NCI-H82 (cell line): Measurements from ENCODE around the gene SH2D3A.
"Not testable (repeated sequence)": the region's sequence is repeated elsewhere in the genome, so short reads cannot be mapped to it uniquely, and the experiment has no call there.

ENCODE experiments used
- DNase-seq: peaks from one replicate; lab custom pipeline; 2025; lab: John Stamatoyannopoulos, UW

SH2D3A gene

DNA sequence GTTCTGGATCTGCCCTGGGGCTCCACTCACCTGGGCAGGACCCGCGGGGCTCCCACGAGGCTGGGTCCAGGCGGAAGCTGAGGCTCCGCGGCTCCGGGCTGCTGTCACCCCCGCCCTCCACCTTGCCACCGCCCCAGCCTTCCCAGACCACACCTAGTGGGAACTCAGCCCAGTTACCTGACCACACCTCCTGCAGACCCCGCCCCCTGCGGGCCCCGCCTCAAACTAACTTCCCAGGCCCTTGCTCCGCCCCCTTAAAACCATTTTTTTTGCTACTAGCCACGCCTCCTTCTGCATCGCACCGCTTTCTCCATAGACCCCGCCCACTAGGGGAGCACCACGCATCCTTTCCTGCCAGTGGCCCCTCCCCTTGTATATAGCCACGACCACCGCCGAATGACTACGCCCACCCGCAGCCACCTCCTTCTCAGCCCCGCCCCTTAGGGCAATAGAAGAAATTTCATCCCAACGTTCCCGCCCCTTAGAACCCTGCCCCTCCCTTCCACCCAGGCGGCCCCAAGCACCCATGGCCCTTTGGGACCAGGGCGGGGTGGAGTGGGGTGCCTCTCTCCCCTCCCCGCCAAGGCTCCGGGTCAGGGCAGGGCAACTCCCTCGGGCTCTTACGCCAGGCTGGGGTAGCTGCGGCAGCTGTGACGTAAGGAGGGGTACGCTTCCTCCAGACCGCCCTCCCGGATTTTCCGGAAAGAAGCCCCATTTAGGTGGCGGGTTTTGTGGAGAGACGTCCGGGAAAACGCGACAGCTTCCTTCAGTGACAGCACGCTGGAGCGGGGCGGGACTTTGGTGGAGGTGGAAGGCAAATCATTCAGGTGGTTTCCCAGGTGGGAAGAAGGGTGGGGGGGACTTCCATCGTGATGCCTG is at the start of gene SH2D3A:
Gene SH2D3A, minus strand, starts transcription at position 79 of the 879 bp plus-strand sequence. CDS start 3,687 bp downstream, outside the sequence.
- peak; percentile 78 for DNase-seq

DNA sequence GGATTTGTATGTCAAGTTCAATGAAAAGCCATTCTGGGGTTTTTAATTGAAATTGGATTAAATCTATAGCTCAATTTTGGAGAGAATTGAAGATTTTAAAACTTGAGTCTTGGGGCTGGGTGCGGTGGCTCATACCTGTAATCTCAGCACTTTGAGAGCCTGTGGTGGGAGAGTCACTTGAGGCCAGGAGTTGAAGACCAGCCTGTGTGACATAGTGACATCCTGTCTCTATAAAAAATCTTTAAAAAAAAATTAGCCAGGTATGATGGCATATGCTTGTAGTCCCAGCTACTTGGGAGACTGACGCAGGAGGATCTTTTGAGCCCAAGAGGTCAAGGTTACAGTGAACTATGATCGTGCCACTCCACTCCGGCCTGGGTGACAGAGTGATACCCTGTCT is 46.4 kb upstream of the SH2D3A start:
- no peak for DNase-seq

GRCh38 chr19:6812612-6813011 is 45.4 kb upstream of the SH2D3A start:
- no peak for DNase-seq

GRCh38 chr19:6811906-6812305 is 44.7 kb upstream of the SH2D3A start:
- DNase-seq: peak; percentile 54

DNA sequence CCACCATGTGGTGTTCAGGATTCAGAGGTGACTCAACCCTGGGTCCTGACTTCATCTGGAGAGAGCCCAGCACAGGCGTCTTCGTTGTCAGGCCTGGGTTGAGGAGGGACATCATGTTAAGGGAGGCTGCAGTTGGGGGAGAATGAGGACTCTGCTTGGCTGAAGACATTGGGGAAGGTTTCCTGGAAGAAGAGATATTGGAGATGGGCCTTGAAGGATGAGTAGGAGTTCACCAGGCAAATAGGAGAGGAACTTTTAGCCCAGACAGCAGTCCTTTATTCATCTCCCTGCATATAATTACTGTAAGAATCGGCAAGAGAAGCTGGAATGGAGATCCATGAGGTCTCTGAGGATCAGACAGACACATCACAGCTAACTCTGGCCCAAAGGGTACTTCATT is 44.1 kb upstream of the SH2D3A start:
- DNase-seq: no peak

DNA sequence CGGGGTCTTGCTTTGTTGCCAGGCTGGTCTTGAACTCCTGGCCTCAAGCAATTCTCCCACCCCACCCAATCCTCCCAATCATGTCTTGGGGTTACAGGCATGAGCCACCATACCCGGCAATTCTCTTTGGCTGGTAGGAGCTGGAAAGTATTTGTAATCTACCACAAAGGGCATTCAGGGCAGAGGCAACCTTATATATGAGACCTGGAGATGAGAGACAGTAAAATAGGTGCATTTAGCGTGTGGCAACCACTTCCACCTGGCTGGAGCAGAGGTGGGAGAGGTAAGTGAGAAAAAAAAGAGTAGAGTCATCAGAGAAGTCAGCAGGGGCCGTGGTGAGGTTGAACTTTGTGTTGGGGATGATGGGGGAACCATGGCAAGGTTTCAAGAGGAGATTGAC is 42.0 kb upstream of the SH2D3A start:
- no peak for DNase-seq

DNA sequence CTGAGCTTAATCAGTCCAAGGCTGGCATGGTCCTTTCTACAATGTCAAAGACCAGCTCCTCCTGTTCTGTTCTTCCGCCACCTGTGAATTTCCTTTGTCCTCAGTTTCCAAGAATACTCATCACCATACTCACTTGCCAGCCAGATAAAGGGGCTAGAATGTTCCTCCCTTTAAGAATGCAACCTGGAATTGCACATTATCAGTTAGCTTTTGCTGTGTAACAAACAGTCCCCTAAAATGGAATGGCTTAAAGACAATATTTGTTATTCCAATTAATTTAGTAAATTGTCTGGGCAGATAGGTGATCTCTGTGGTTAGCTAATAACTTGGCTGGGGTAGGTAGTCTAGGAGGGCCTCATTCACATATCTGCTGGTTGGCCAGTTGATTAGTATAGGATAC is 41.3 kb upstream of the SH2D3A start:
- no peak for DNase-seq

- DNase-seq: no peak
Observed at GRCh38 chr19:6807291-6807690, 40.1 kb upstream of the SH2D3A start.

DNA sequence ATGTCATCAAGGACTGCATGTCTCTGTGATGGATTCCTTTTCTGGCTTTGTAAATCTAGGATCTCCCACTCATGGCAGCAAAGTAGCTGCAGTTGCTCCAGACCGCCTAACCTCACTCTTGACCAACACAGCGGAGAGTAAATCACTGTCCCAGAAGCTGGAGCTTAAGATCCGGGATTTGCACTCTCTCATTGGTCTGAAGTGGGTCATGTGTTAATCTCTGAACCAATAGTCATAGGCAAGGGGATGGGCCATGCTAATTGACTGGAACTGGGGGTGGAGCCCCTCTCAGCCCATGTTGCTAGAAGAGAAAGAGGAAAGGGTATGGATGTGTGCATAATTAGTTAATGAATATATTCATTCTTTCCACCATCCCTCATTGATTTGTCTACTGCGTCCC is 39.3 kb upstream of the SH2D3A start:
- DNase-seq: no peak

GRCh38 chr19:6803036-6803404 is 35.8 kb upstream of the SH2D3A start:
- no peak for DNase-seq

DNA sequence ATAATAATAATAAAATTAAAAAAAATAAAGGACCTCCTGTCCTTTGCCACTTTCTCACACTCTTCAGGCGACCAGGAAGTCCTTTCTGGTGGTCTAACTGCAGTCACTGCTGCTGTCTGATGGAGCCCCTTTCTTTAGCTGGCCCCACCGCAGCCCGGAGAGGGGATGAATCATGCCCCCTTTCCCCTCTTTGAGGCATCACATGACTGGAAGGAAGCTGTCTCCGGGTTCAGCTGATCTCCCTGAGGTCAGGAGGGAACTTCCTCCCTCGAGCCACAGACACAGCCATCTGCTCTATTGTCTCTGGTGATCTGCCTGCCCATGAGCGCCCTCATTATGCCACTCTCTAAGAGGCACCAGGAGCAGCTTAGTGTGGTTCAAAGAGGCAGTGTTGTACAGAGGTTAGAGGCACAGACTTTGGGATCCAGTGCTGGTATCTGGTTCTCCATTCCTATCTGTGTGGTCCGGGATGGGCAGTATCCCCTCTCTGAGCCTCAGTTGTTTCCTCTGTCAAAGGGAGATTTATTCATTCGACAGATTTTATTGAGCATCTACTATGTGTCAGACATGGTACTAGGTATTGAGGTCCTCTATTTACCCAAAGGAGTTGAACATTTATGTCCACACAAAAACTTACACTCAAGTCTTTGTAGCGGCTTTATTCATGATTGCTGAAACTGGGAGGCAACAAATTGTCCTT is 35.3 kb upstream of the SH2D3A start:
- DNase-seq: no peak

- peak; percentile 23 for DNase-seq
Observed at GRCh38 chr19:6801485-6802086, 34.4 kb upstream of the SH2D3A start.

DNA sequence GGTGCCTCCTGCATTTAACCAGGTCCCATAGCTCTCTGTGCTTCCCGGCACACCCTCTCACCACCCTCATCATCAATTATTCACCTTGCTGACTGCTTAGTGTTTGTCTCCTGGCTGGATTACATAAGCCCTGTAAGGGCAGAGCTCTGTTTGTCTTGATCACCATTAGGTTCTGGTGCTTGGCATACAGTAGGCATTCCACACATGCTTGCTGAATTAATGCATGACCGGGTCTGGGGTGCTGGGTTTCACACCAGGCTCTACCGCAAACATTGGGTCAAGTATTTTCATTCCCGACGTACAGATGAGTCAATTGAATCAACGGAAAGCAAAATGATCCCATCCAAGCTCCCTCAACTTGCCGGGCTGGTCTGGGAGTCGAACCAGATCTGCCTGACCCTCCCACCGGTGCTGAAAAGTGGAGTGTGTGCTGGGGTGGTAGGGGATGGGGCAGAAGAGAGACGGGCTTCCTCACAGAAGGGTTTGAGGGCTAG is 33.8 kb upstream of the SH2D3A start:
- DNase-seq: no peak

DNA sequence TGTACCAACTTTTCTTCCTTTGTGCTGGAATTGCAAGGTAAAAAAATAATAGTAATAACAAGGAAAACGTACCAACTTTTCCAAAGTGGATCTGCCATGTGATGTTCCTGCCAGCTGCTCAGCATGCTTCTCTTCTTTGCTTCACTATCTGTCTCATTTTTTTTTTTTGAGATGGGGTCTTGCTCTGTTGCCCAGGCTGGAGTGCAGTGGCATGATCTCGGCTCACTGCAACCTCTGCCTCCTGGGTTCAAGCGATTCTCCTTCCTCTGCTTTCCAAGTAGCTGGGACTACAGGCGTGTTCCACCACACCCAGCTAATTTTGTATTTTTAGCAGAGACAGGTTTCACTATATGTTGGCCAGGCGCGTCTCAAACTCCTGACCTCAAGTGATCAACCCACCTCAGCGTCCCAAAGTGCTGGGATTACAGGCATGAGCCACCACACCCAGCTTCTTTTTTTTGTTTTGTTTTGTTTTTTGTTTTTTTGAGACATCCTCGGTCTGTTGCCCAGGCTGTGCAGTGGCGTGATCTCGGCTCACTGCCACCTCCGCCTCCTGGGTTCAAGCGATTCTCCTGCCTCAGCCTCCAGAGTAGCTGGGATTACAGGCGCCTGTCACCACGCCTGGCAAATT is 33.0 kb upstream of the SH2D3A start:
- DNase-seq: not testable (repeated sequence)

DNA sequence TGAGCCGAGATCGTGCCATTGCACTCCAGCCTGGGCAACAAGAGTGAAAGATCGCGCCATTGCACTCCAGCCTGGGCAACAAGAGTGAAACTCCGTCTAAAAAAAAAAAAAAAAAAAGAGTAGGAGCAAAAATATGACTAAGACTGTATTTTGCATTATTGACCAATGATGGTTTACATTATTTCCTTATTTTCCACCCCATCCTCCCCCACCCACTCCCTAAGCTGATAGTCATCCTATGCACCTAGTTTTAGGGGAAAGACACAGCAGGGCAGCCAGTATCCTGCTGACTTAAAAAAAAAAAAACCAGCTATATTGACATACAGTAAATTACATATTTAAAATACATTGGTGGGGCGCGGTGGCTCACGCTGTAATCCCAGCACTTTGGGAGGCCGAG is 30.4 kb upstream of the SH2D3A start:
- DNase-seq: no peak

DNA sequence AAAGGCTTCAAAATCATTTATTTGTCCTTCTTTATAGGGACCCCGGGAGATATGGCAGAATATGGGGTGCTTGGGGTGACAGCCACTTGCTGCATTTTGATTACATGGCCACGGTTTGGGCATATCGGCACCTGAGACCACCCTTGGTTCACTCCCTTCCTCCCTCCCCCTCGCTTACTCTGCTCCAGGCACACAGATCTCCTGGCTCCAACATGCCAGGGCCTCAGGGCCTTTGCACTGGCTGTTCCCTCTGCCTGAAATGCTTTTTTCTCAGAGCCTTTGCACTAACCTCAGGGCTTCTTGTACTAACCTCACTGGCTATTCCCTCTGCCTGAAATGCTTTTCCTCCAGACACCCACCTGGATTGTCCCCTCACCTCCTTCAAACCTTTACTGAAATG is 29.0 kb upstream of the SH2D3A start:
- DNase-seq: no peak

DNA sequence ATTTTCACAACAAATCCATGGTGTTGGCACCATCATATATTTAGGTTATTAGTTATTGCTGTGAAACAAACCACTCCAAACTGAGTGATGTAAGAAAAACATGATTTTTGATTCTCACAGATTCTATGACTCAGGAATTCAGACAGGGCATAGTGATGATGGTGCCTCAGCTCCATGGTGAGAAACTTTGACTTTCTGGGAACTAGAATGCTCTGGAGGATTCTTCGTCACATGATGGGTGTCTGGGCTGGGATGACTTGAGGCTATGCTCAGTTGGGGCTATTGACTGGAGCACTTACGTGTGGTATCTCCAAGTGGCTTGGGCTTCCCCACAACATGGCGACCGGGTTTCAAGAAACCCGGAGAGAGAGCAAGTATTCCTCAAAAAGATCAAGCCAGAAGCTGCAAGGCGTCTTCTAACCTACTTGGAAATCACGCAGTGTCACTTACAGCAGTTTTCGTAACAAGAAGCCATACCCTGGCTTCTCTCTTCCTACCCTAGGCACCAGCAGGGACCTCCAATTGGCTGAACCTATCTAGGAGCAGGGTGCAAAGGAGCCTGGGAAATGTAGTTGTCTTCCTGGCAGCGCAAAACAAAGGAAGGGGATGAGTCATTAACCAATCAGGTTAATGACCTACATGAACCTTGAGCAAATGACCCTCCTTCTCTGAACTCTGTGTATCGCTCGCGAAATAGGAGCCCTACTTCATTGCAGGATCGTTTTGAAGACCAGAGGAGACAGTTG is 27.6 kb upstream of the SH2D3A start:
- no peak for DNase-seq

- DNase-seq: no peak
Observed at GRCh38 chr19:6793973-6794372, 26.7 kb upstream of the SH2D3A start.

- DNase-seq: no peak
Observed at GRCh38 chr19:6793411-6793810, 26.2 kb upstream of the SH2D3A start.

- no peak for DNase-seq
Observed at GRCh38 chr19:6791237-6791636, 24.0 kb upstream of the SH2D3A start.
